GM13977 (cell line): ENCODE measurements around the gene CCN5.

Experiments used
- DNase-seq: peaks from one replicate; pipeline ENCODE4 v3.0.0; 2012; ENCODE audit warnings: low spot score
- CTCF ChIP-seq: IDR thresholded peaks from 2 replicates; pipeline ENCODE4 v1.5.1; 2012; ENCODE audit warnings: mild to moderate bottlenecking, control low read depth; ENCODE audit not compliant: insufficient read depth; ENCODE audit errors: extremely low read depth, missing control alignments
- in situ Hi-C: fragments of 300-500 bp; cut with MboI; formaldehyde crosslinking; loops from one replicate; pipeline ENCODE4 v1.12.0; 2022; ENCODE audit warnings: low sequenced_read_pairs, low pct_unique_long_range_greater_than_20kb, mixed read lengths, inconsistent platforms; ENCODE audit not compliant: unreplicated experiment

The CCN5 gene

GRCh38 chr20:44727039-44727438 lies 11.9 kb downstream of the CCN5 start:
- TF ChIP-seq CTCF, result no peak
- in situ Hi-C loops, result no loop called here
- no peak for DNase-seq

- no peak for DNase-seq
- no peak for TF ChIP-seq CTCF
- in situ Hi-C loops, result no loop called here
Observed at GRCh38 chr20:44727651-44728050, 12.5 kb downstream of the CCN5 start.

GRCh38 chr20:44728801-44729443 lies 13.8 kb downstream of the CCN5 start:
- no peak for DNase-seq
- TF ChIP-seq CTCF, result no peak
- in situ Hi-C loops, result no loop called here

- DNase-seq, result no peak
- TF ChIP-seq CTCF, result no peak
- in situ Hi-C loops, result no loop called here
Observed at GRCh38 chr20:44730441-44730840, 15.3 kb downstream of the CCN5 start.

- TF ChIP-seq CTCF, result no peak
- DNase-seq, result no peak
- in situ Hi-C loops, result no loop called here
Observed at GRCh38 chr20:44731657-44732056, 16.5 kb downstream of the CCN5 start.

GRCh38 chr20:44732327-44732726 lies 17.2 kb downstream of the CCN5 start:
- in situ Hi-C loops, result no loop called here
- no peak for DNase-seq
- no peak for TF ChIP-seq CTCF
